Epithelial cell of alveolus of lung (primary cell): ENCODE data around the gene RPL41. TPM values are rescaled to one million over a fixed set of nuclear protein-coding genes. Genes with fewer than 3 reads are reported as not detected.

Source experiments
- total RNA-seq: library from RNA; depleted of rRNA; stranded (reverse); fragments of >200 nt; gene quantifications from 2 replicates; pipeline ENCODE4 v1.2.1, GENCODE V29; 2015

Gene RPL41
- total RNA-seq, result 2,965 and 4,023 TPM in 2 replicates

GRCh38 chr12:56116267-56117081 is at the start of gene RPL41:
Gene RPL41, plus strand, starts transcription at chr12:56116633.

GRCh38 chr12:56079723-56080555 is 36.5 kb upstream of the RPL41 start, which contains the start of gene ERBB3:
Gene ERBB3, plus strand, starts transcription at chr12:56080165. Its CDS starts 136 bp downstream, at chr12:56080301.

DNA sequence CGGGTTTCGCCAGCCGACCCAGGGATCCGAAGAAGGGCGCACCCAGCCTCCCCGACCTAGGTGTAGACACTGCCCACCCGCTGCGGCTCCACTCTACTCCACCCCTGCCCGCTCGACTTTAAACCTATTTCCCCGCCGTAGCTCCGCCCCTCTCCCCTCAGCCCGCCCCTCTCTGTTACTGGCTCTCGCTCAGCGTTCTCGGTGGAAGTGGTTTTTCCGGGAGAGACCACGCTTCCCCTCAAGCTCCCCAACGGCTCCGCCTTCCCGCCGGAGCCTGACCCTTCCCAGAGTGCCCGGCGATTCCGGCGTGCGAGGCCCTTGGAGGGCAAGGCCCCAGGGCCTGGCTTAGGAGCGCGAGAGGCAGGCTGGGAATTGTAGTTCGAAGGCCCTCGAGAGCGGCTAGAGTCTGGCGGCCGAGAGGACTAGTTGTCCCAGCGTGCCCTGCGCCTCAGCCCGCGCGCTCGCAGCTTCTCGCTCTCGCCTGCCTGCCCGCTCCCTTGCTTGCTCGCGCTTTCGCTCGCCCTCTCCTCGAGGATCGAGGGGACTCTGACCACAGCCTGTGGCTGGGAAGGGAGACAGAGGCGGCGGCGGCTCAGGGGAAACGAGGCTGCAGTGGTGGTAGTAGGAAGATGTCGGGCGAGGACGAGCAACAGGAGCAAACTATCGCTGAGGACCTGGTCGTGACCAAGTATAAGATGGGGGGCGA is 12.2 kb upstream of the RPL41 start, which contains the start of gene PA2G4:
Gene PA2G4 (plus strand): TSS at position 451 of the 706 bp plus-strand sequence. CDS start 179 bp downstream, at position 630.

DNA sequence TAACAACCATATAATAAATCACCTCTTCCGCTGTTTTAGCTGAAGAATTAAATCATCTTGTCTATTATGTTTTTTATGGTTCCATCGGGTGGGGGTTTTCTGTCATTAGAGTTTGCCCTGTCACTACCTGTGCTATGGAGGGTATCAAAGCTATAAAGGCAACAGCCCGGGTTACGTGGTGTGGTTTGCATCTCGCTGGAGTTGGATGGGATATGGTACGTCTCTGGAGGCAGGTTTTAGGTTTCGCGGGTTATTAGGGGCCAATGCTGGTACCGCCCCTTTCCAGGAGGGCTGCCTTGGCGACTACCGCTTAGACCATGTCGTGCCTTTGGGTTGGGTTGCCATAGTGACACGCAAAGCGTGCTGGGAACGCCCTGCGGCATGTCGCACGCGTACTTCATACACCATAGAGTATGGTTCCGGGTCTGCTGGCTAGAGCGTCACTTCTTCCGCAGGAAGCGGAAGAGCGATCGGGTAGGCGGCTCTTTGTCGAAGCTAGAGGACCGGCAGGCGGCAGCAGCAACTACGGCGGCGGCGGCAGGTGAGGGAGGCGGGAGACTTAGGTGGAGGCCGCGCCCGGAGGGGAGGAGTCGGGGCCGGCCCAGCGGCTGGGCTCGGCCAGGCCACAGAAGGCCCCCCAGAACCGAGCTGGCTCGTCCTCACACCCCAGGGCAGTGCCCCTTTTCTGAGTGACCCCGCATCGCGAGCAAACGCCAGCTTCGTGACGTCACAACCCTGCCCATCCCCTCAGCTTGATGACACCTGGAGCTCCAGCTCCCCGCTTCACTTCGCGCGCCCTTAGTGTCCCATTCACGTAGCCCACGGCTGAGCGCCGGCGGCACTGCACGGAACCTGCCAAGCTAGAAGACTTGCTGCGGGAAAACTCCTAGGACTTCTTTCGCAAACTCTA is 1.6 kb downstream of the RPL41 start, which contains the start of gene ZC3H10:
Gene ZC3H10 (plus strand): TSS at position 489 of the 910 bp plus-strand sequence. CDS start 2,297 bp downstream, outside the sequence.

DNA sequence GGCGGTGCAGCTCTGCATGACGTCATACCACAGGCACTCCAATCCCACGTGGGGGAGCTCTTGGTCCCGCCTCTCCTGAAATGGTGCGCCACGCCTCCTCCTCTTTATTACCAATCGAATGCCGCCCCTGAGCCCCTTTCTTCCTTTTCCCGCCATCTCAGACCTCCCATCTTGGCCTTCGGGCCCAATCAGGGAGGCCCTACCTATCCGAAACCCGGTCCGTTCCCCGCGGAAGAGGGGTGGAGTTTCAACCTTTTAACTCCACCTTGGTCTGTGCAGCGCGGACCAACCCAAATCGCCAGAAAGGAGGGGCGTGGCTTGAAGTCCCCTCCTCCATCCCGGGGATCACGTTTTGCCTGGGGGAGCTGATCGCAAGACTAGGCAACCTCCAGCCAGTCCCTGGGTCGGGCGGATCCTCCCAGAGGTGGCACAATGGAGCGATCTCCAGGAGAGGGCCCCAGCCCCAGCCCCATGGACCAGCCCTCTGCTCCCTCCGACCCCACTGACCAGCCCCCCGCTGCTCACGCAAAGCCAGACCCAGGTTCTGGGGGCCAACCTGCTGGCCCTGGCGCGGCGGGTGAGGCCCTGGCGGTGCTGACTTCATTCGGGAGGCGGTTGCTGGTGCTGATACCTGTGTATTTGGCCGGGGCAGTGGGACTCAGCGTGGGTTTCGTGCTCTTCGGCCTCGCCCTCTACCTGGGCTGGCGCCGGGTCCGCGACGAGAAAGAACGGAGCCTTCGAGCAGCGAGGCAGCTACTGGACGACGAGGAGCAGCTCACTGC is 11.6 kb downstream of the RPL41 start, which contains the start of gene ESYT1:
Gene ESYT1 (plus strand): TSS at position 380 of the 782 bp plus-strand sequence. CDS start 53 bp downstream, at position 433.

DNA sequence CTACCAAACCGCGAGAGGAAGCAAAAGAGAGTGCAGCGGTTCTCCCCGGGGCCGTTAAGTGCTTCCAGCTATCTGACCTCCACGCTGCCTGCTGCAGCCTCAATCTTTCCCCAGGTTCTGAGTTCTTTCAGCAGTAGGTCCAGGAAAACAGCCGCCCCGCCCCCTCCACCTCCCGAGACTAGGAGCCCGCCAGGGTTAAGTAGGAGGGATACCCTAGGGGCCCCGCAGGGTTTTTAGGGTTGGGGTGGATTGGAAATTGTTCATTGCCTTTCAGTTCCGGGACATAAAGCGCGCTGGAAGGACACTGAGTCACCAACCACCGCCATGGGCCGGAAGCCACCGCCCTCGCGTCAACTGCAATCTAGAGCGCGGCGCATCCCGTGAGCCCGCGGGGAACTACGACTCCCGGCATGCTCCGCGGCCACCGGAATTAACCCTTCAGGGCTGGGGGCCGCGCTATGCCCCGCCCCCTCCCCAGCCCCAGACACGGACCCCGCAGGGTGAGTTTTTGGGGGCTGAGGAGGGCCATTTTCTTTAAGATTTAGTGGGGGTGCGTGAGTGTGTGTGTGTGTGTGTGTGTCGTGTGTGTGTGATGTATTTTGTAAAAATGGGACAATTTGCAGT is 35.8 kb downstream of the RPL41 start, which contains the start of gene MYL6B:
Gene MYL6B (plus strand): TSS at position 456 of the 624 bp plus-strand sequence. CDS start 1,332 bp downstream, outside the sequence.

GRCh38 chr12:56158029-56158925 is 41.8 kb downstream of the RPL41 start, which contains the start of gene MYL6:
Gene MYL6, plus strand, starts transcription at chr12:56158359. Its CDS starts 43 bp downstream, at chr12:56158402.

Other genes with a start within 250 kb of the RPL41 start
- gene PYM1, start 188.7 kb upstream of the RPL41 start, total RNA-seq, result 30.9 and 31.5 TPM in 2 replicates
- gene DGKA, start 185.5 kb upstream of the RPL41 start, total RNA-seq, result 14.8 and 31.3 TPM in 2 replicates
- 1.7 and 18.7 TPM in 2 replicates for gene PMEL, start 150.6 kb upstream of the RPL41 start, total RNA-seq
- 24.5 and 46.2 TPM in 2 replicates for gene CDK2, start 149.8 kb upstream of the RPL41 start, total RNA-seq
- gene RAB5B, start 142.6 kb upstream of the RPL41 start, total RNA-seq, result 56.6 and 74.1 TPM in 2 replicates
- 11.4 and 31.9 TPM in 2 replicates for gene SUOX, start 119.4 kb upstream of the RPL41 start, total RNA-seq
- 2.6 and 8.1 TPM in 2 replicates for gene IKZF4, start 95.6 kb upstream of the RPL41 start, total RNA-seq
- gene RPS26, start 74.7 kb upstream of the RPL41 start, total RNA-seq, result 1,233 and 1,614 TPM in 2 replicates
- 0.64 and 1.8 TPM in 2 replicates for gene ERBB3, start 36.5 kb upstream of the RPL41 start, total RNA-seq
- 98.1 and 145 TPM in 2 replicates for gene PA2G4, start 12.1 kb upstream of the RPL41 start, total RNA-seq
- gene ZC3H10, start 1.6 kb downstream of the RPL41 start, total RNA-seq, result 3.4 and 5.0 TPM in 2 replicates
- 81.4 and 171 TPM in 2 replicates for gene ESYT1, start 11.6 kb downstream of the RPL41 start, total RNA-seq
- 112 and 142 TPM in 2 replicates for gene MYL6B, start 36.0 kb downstream of the RPL41 start, total RNA-seq
- gene MYL6, start 41.7 kb downstream of the RPL41 start, total RNA-seq, result 1,228 and 2,927 TPM in 2 replicates
- 27.5 and 43.8 TPM in 2 replicates for gene SMARCC2, start 72.8 kb downstream of the RPL41 start, total RNA-seq
- 57.2 and 76.5 TPM in 2 replicates for gene RNF41, start 105.3 kb downstream of the RPL41 start, total RNA-seq
- 48.4 and 60.4 TPM in 2 replicates for gene NABP2, start 107.7 kb downstream of the RPL41 start, total RNA-seq
- gene SLC39A5, start 113.4 kb downstream of the RPL41 start, total RNA-seq, result not detected in 2 replicates
- gene ANKRD52, start 141.8 kb downstream of the RPL41 start, total RNA-seq, result 14.5 and 16.9 TPM in 2 replicates
- gene COQ10A, start 150.3 kb downstream of the RPL41 start, total RNA-seq, result 8.8 and 11.3 TPM in 2 replicates
- 109 and 134 TPM in 2 replicates for gene CS, start 183.7 kb downstream of the RPL41 start, total RNA-seq
- 95.7 and 112 TPM in 2 replicates for gene CNPY2, start 199.4 kb downstream of the RPL41 start, total RNA-seq
- gene PAN2, start 217.4 kb downstream of the RPL41 start, total RNA-seq, result 9.1 and 38.4 TPM in 2 replicates
- 0.13 and 0.56 TPM in 2 replicates for gene IL23A, start 222.3 kb downstream of the RPL41 start, total RNA-seq
- gene STAT2, start 243.5 kb downstream of the RPL41 start, total RNA-seq, result 90.0 and 173 TPM in 2 replicates
- not detected in 2 replicates for gene APOF, start 246.2 kb downstream of the RPL41 start, total RNA-seq